LNCAP (cell line): ENCODE results near the gene PCBD1.

Experiments used
- CTCF ChIP-seq: fragments of 450-650 bp; IDR thresholded peaks from 2 replicates; pipeline ENCODE4 v1.5.1; 2017; ENCODE audit warnings: mild to moderate bottlenecking

PCBD1 gene

DNA sequence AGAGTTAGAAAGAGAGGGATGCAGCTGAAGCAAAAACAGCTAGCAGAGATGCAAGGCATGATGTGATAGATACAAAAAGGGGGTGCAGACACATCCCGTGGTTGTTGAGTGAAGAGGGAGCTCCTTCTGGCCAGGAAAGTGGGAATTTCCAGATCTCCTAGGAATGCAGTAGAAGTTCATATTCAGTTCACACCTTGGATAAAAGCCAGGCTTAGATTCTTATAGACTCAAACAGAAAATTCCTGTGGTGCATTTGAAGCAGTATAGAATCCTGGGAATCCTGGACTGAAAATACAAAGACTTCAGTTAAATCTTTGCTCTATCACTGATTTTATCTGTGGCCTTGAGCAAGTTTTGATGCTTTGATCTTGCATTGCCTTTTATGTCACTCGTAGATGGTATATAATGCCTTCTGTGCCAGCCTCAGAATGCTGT lies 38.8 kb downstream of the PCBD1 start:
- no peak for TF ChIP-seq CTCF

DNA sequence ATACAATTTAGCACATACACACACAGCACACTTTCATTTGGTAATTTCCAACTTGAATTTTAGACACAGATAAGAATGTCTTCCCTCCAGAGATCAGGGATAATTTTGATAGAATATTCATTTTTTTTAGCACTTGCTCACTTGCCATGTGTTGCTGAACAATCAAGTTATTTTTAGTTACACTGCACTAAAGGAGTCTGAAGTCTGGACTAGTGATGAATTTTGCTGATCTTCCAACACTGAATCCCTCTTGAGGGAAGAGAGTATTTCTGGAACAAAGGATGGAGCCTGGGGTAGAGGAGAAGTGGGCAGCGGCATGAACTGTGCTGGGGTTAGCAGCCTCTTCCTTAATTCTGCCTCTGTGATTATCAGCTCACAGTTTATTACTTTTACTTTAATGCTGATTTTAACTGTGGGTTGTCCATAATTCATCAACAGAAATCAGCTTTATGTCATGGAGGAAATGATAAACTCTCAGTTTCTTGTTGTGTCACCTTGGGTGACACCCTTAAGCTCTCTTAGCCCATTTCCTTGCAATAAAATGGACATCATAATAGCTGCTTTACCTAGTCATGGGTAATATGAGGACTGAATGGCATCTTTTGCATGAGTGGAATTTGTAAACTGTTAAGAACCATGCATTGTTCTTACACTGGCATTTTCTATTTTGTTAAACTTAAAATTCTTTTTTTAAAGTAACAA lies 40.6 kb downstream of the PCBD1 start:
- no peak for TF ChIP-seq CTCF

DNA sequence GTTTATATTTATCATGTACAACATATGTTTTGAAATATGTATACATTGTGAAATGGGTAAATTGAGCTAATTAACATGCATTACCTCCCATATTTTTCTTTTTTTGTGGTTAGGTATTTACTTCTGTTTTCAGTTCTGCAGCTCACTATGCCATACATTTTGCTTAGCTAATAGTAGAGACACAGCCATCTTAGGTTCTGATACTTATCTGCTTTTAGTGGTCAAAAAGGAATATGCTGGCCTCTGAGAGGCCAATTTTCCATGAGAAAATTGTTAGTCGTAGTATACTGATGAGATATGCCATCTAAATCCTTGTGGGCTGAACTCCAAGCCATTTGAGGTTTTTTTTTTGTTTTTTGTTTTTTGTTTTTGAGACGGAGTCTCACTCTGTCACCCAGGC lies 41.6 kb downstream of the PCBD1 start:
- no peak for TF ChIP-seq CTCF

- no peak for TF ChIP-seq CTCF
These were observed 42.5 kb downstream of the PCBD1 start for GRCh38 chr10:70845816-70846215.

DNA sequence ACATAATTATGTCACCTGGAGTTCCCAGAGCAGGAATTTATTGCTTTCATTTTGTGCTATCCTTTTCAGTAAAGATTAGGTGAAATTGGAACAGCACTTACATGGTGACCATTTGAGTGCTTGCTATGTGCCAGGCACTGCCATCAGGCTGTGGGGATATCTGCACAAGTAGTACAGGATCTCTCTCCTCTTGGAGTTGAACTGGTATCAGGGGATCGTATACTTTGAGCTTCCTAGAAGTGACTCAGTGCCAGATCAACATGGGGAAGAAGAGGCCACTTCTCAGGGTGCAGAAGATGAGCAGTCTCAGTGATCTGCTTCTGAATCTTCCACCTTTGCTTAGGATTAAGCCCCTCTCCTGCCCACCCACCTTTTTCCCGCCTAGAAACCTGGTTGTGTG lies 43.1 kb downstream of the PCBD1 start:
- TF ChIP-seq CTCF, result no peak

DNA sequence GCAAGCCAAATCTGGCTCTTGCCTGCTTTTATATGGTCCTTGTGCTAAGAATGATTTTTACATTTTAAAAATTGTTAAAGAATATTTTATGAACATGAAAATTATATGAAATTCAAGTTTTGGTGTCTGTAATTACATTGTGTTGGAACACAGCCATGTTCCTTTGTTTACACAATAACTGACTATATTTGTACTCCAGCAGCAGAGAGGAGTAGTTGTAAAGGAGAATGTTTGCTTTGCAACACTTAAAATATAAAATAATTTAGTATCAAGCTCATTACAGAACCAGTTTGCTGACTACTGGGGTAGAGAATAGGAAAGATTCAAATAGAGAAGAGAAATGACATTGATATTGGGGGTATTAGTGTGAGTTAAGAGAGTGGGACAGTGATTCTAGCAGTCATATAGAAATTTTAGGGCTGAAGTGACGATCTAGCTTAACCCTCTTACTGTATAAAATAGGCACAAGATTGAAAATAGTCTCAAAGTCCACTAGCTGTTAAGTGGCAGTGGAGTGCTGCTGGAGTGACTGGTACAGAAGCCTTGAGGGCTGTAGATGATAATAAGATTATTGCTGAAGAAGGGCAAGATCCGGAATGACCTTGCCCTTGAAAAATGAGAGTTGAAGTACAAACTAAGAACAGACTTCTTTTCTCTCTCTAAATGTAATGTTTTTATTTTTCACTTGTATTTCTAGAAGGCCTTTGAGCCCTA lies 44.4 kb downstream of the PCBD1 start:
- TF ChIP-seq CTCF, result no peak

GRCh38 chr10:70843333-70843732 lies 45.0 kb downstream of the PCBD1 start:
- no peak for TF ChIP-seq CTCF
